GM13977 (cell line): ENCODE results near the gene ATP2A3.
"Not testable (repeated sequence)": the region's sequence is repeated elsewhere in the genome, so short reads cannot be mapped to it uniquely, and the experiment has no call there.

Experiments used
- DNase-seq: peaks from one replicate; pipeline ENCODE4 v3.0.0; 2012; ENCODE audit warnings: low spot score
- CTCF ChIP-seq: IDR thresholded peaks from 2 replicates; pipeline ENCODE4 v1.5.1; 2012; ENCODE audit warnings: mild to moderate bottlenecking, control low read depth; ENCODE audit not compliant: insufficient read depth; ENCODE audit errors: extremely low read depth, missing control alignments
- in situ Hi-C: fragments of 300-500 bp; cut with MboI; formaldehyde crosslinking; loops from one replicate; pipeline ENCODE4 v1.12.0; 2022; ENCODE audit warnings: low sequenced_read_pairs, low pct_unique_long_range_greater_than_20kb, mixed read lengths, inconsistent platforms; ENCODE audit not compliant: unreplicated experiment

ATP2A3 gene

GRCh38 chr17:3992370-3992769 is 28.1 kb upstream of the ATP2A3 start:
- no peak for TF ChIP-seq CTCF
- in situ Hi-C loops, result loop anchor here (10.0 kb wide), 1 partner anchor 78 kb away; the partner anchor contains the start of gene P2RX1
- no peak for DNase-seq

- in situ Hi-C loops, result loop anchor here (10.0 kb wide), 1 partner anchor 77 kb away; the partner anchor contains the start of gene P2RX1
- DNase-seq, result not testable (repeated sequence)
Observed at GRCh38 chr17:3991699-3992098, 27.5 kb upstream of the ATP2A3 start.

GRCh38 chr17:3990386-3991127 is 26.3 kb upstream of the ATP2A3 start:
- no peak for TF ChIP-seq CTCF
- in situ Hi-C loops, result loop anchor here (10.0 kb wide), 1 partner anchor 76 kb away; the partner anchor contains the start of gene P2RX1
- no peak for DNase-seq

GRCh38 chr17:3989041-3989886 is 25.0 kb upstream of the ATP2A3 start:
- TF ChIP-seq CTCF, result no peak
- in situ Hi-C loops, result no loop called here
- DNase-seq, result no peak

GRCh38 chr17:3988297-3989040 is 24.2 kb upstream of the ATP2A3 start:
- no peak for DNase-seq
- TF ChIP-seq CTCF, result no peak
- in situ Hi-C loops, result no loop called here

- no peak for TF ChIP-seq CTCF
- DNase-seq, result no peak
- in situ Hi-C loops, result no loop called here
Observed at GRCh38 chr17:3986939-3987335, 22.7 kb upstream of the ATP2A3 start.
